ENCODE results near the gene SERPINE3. TPM values are rescaled to one million over a fixed set of nuclear protein-coding genes. Genes with fewer than 3 reads are reported as not detected.

SERPINE3 gene
- total RNA-seq, 1 donor from 2014 or later = not detected

DNA sequence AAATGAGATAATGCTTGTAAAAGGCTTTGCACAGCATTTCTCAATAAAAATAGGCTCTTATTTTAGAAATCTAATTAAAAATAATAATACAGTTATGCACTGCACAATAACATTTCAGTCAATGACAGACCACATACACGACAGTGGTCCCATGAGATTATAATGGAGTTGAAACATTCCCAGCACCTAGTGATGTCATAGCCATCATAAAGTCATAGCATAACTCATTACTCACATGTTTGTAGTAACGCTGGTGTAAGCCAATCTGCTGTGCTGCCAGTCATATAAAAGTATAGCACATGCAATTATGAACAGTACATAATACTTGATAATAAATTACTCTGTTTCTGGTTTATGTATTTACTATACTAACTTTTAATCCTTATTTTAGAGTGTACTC lies 12.7 kb upstream of the SERPINE3 start:
- H3K4me3 ChIP-seq (ENCODE audit: low read depth, low read length) = no peak overlapping the region
- TF ChIP-seq, protein P1, sequence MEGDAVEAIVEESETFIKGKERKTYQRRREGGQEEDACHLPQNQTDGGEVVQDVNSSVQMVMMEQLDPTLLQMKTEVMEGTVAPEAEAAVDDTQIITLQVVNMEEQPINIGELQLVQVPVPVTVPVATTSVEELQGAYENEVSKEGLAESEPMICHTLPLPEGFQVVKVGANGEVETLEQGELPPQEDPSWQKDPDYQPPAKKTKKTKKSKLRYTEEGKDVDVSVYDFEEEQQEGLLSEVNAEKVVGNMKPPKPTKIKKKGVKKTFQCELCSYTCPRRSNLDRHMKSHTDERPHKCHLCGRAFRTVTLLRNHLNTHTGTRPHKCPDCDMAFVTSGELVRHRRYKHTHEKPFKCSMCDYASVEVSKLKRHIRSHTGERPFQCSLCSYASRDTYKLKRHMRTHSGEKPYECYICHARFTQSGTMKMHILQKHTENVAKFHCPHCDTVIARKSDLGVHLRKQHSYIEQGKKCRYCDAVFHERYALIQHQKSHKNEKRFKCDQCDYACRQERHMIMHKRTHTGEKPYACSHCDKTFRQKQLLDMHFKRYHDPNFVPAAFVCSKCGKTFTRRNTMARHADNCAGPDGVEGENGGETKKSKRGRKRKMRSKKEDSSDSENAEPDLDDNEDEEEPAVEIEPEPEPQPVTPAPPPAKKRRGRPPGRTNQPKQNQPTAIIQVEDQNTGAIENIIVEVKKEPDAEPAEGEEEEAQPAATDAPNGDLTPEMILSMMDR (conservative IDR thresholded peaks at IDR 0.05; ENCODE audit: low read depth, low read length) = no peak

DNA sequence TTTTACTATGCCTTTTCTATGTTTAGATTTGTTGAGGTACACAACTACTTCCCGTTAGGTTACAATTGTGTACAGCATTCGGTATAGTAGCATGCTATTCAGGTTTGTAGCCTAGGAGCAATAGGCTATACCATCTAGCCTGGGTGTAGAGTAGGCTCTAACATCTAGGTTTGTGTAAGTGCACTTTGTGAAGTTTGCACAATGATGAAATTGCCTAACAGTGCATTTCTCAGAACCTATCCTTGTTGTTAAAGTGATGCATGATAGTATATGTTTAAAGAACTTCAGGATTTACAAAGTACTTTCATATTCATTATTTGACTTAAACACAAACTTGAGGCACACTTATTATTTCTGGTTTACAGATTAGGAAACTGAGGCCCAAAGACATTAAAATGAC lies 11.5 kb upstream of the SERPINE3 start:
- TF ChIP-seq, protein P1 (conservative IDR thresholded peaks at IDR 0.05; ENCODE audit: low read depth, low read length) = no peak
- H3K4me3 ChIP-seq (ENCODE audit: low read depth, low read length) = no peak overlapping the region
- DNase-seq (ENCODE audit: low read depth) = no peak

More for the DNA sequence above, 12.7 kb upstream of the SERPINE3 start:
- no peak for DNase-seq (ENCODE audit: low read depth)

DNA sequence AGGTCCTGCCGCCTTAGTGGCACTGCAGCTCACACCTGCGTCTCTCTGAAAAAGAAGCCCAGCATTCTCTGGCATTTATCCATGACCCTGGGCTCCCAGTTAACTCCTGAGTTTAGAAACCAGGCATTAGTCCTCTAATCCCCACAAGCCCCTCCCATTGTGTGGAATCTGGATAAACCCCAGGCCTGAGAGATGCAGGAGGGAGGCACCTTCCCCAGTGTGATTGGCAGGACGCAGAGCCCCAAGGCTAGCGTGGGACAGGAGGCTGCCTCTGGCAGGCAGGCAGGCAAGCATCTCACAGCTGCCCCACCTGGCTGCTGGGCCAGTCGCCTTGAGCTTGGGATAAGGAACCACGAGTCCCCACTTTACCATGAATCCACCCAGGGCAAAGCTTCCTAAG lies 11.0 kb upstream of the SERPINE3 start:
- DNase-seq (ENCODE audit: low read depth) = no peak
- TF ChIP-seq, protein P1 (conservative IDR thresholded peaks at IDR 0.05; ENCODE audit: low read depth, low read length) = no peak
- H3K4me3 ChIP-seq (ENCODE audit: low read depth, low read length) = no peak overlapping the region

DNA sequence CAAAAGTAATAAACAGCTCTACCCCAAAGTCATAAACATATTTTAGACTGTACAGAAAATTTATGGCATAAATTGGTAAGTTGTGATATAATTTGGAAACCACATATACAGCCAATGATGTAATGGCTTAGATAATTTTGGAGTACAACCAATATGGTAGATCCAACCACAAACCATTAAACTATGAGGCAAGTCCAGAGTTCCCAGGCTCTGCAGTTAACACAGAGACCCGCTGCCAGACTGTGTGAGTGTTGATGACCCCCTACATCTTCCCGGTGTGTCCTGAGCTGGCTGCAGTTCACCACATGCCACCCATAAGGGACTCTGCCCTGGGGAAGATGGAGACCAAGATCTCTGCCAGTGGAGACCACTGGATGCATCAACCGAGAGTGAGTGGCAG lies 9.9 kb upstream of the SERPINE3 start:
- no peak for DNase-seq (ENCODE audit: low read depth)
- H3K4me3 ChIP-seq (ENCODE audit: low read depth, low read length) = no peak overlapping the region
- TF ChIP-seq, protein P1 (conservative IDR thresholded peaks at IDR 0.05; ENCODE audit: low read depth, low read length) = no peak

DNA sequence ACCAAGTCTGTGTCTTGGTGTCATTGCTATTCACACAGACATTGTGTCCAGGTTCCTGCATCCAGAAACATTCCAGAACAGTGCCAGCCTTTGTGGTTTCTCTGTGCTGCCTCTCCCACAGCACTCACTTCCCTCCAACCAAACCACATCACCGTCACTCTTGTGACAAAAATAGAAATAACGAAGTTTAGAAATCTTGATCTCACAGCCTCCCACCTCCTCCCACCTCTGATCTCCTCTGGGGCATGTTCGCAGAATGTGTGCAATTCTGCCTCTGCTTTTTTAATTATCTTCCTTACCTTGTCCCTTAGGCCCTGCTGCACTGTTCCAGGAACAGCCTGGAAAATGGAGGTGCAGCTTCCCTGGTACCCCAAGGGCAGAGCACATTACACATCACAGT lies 8.7 kb upstream of the SERPINE3 start:
- TF ChIP-seq, protein P1 (conservative IDR thresholded peaks at IDR 0.05; ENCODE audit: low read depth, low read length) = no peak
- DNase-seq (ENCODE audit: low read depth) = no peak
- H3K4me3 ChIP-seq (ENCODE audit: low read depth, low read length) = no peak overlapping the region

DNA sequence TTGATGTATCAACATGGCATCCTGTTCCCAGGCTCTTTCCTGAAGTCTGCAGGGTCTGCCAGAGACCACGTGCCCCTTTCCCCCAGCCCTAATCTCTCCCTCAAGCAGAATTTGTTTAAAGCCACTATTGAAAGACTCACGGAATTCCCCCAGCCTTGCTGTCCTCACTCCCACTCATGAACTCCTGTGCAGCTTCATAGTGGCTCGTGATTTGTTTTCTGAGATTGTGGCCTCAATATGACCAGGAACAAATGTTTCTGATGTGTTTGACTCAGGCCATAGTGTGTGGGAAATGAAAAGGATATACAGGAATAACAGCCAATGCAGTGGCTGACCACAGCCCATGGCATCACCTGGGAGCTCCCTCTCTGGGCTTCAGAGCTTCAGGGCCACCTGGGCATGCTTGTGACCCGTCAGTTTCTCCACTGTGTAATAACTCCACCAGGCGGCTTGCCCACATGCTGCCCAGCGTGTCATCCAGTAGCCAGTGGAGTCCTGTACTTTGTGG lies 8.1 kb upstream of the SERPINE3 start:
- no peak overlapping the region for H3K4me3 ChIP-seq (ENCODE audit: low read depth, low read length)
- no peak for DNase-seq (ENCODE audit: low read depth)
- TF ChIP-seq, protein P1 (conservative IDR thresholded peaks at IDR 0.05; ENCODE audit: low read depth, low read length) = no peak

DNA sequence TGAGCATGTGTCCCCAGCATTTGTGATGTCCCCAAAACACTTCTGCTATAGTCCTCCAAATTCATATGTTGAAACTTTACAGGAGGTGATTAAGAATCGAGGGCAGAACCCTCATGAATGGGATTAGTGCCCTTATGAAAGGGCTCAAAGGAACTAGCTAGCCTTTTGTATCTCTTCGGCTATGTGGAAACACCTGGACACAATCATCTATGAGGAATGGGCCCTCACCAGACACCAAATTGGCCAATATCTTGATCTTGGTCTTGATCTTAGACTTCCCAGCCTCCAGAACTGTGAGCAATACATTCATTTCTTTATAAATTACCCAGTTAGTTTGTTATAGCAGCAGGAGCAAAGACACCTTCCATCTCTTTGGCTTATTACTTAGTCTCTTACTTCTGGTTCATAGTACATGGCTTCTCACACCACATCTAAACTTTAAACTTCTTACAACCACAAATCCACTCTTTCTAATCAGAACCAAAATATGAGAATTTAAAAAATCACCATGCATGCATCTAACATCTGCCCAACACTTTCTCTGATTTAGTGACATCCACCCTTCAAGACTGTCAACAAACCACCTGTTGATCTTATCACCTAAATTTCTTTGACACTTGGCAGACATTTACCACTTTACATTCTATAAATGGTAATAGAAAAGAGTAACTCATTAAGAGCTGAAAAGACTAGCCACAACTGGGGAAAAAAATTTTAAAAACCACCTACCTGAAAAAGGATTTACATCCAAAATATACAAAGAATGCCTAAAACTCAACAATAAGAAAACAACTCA lies 6.7 kb upstream of the SERPINE3 start:
- DNase-seq (ENCODE audit: low read depth) = no peak
- H3K4me3 ChIP-seq (ENCODE audit: low read depth, low read length) = no peak overlapping the region
- TF ChIP-seq, protein P1 (conservative IDR thresholded peaks at IDR 0.05; ENCODE audit: low read depth, low read length) = no peak
